Measurements from ENCODE around the gene PKHD1. TPM values are rescaled to one million over a fixed set of nuclear protein-coding genes. Genes with fewer than 3 reads are reported as not detected.
"Not testable (repeated sequence)": the region's sequence is repeated elsewhere in the genome, so short reads cannot be mapped to it uniquely, and the experiment has no call there.

Gene PKHD1
- total RNA-seq, 1 donor from 2014 or later = not detected

DNA sequence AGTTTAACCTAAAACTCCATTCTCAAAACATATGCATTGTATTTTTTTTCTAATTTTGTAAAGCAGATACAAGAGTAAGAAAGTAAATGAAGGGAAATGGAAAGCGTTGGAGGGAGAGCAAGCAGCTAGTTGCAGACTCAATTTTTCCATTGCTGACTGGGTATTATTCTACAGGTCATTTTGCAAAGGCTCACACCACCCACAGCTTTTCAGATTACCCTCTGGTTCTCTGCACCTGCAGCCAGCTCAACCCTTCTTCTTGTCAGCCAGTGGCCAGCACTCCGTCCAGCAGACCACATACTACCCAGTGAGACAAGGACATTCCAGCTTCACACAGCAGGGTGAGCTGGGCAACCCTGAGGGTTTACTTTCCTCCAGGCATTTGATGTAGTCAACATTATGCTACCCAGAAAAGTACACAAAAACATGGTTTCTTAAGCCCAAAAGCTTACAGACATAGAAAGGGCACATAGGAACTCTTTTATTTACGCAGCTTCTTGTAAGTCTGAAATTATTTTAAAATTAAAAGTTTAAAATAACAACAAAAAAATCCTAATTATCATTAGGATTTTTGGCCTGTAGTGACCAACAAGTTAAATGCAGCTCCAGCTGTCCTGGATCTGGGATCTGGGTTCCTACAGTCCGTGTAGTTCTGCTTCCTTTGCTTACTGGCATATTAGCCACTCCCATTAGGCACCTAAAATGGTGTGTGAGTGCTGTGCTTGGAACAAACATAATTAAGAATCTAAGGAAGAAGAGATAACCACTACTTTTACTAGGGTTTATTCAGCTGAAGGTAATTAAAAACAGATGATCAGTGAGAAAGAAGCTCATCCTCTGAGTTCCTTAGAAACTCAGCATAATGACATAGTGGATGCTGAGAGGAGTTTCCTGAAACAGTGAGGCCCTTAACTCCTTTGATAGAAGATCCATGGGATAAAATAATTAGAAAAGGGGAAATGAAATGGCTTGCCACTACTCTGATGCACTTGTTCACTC, 185.3 kb downstream of the PKHD1 start:
- no peak for DNase-seq
- ATAC-seq = no peak
- intact Hi-C loops (cut with micrococcal nuclease) = no loop called here

DNA sequence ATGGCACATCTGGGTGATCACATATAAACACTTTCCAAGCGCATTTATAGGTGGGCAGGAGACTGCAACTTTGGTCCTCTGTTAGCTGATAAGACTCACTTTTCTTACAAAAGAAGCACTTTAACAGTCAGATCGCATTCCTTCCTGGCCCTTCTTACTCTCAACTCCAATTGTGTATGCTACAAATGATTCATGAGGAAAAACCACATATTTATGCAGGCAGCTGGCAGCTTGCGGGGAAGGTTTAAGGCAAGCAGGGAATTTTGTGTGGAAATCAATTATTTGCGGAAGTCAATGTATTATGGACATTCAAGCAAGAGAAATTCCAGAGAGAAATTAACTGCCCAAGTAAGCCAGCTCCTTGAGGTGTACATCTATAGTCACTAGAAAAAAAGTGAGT, 194.0 kb downstream of the PKHD1 start:
- no peak for ATAC-seq
- DNase-seq = no peak
- intact Hi-C loops (cut with micrococcal nuclease) = no loop called here

DNA sequence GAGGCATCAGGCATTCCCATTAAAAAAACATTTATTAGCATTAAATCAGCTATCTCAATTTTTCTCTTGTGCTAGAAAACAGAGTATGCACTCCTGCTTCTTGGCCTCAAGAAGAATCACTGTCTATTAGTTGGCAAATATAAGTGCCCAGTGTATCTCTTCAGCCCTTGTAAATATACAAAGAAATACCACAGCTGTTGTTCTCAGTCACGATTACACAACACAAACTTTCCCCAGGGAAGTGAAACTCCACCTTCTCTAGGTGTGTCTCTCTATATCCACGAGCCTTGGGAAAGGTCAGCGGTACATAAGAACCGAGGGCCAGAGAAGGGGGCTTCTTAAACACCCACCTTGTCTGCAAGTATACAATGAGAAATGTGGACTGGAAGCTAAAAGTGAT, 194.7 kb downstream of the PKHD1 start:
- intact Hi-C loops (cut with micrococcal nuclease) = no loop called here
- ATAC-seq = no peak
- no peak for DNase-seq

GRCh38 chr6:51892339-51892738, 195.1 kb downstream of the PKHD1 start:
- ATAC-seq = no peak
- intact Hi-C loops (cut with micrococcal nuclease) = no loop called here
- DNase-seq = no peak

DNA sequence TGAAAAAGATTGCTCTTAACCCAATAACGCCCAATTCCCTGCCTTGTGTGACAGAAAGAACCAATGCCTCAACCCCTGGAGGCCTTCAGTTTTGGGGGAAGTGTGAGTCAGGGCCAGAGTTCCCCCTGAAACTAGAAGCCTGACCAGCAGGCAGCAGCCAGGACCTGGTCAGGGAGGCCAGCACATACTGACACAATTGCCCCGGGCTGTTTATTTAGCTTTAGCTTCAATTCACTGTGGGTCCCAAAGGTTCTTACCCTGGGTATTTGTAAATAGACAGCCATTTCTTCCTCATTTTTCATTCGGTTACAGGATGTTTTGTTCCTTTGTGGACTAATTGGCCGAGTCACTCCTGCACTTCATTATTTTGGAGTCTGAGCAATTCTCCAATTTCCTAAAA, 195.6 kb downstream of the PKHD1 start:
- intact Hi-C loops (cut with micrococcal nuclease) = no loop called here
- ATAC-seq = no peak
- DNase-seq = no peak

DNA sequence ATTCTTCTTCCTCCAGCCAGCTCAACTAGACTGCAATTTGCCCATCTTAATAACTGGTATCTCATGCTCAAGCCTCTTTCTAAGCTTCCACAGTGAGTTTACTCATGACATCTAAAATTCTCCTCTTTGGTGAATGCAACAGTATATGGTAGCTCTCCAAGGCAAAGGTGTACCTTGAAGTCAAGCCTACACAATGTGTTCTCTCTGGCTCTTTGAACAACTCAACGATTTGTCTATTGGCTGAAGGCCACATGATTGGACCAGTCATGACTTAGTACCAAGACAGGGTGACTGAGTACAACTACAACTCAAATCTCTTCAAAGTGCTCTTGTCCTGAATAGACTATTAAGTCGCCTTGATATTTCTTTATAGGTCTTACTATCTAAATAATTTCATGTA, 199.6 kb downstream of the PKHD1 start:
- intact Hi-C loops (cut with micrococcal nuclease) = no loop called here
- DNase-seq (no peak), ATAC-seq (no peak)

- ATAC-seq = no peak
- intact Hi-C loops (cut with micrococcal nuclease) = no loop called here
- DNase-seq = no peak
These were observed 201.5 kb downstream of the PKHD1 start for GRCh38 chr6:51885957-51886356.

- ATAC-seq (no peak), DNase-seq (no peak)
- intact Hi-C loops (cut with micrococcal nuclease) = no loop called here
These were observed 218.6 kb downstream of the PKHD1 start for GRCh38 chr6:51868591-51869355.

GRCh38 chr6:51866867-51867266, 220.5 kb downstream of the PKHD1 start:
- intact Hi-C loops (cut with micrococcal nuclease) = no loop called here
- DNase-seq = no peak
- ATAC-seq = no peak

DNA sequence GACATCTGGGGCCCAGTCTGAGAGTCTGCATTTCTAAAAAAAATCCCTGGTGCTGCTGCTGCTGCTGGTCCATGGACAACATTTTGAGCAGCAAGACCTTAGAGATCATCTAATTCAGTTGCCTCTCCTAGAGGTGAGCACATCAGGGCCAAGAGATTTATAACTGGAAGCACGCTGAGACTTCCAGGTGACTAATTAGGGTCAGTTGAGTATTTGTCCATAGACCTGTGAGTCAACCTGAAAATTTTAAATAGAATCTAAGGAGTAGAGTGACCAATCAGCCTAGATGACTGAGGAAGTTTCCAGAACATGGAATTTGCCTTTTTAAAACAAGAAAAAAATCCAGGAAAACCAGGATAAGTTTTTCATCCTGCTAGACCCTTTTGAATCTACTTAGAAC, 221.4 kb downstream of the PKHD1 start:
- DNase-seq (no peak), ATAC-seq (no peak)
- intact Hi-C loops (cut with micrococcal nuclease) = no loop called here

GRCh38 chr6:51865176-51865575, 222.2 kb downstream of the PKHD1 start:
- DNase-seq = no peak
- intact Hi-C loops (cut with micrococcal nuclease) = no loop called here

DNA sequence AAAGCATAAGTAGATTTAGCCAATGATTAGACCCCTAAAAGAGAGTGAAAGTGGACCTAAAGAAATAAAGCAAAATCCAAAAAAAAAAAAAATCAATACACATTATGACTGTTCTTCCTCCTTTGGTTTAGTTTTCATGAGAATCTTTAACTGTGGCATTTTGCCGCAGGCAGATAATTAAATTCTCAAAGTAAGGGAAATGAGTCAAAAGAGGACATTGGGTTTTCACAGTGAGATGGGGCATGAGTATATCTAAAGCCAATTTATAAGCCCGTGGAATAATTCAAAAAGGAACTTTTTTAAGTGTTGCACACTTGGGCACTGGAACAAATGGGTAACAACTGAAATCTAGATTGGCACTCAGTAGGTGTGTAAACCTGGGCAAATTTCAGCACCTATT, 230.3 kb downstream of the PKHD1 start:
- intact Hi-C loops (cut with micrococcal nuclease) = no loop called here
- no peak for ATAC-seq
- no peak for DNase-seq

More at GRCh38 chr6:51865176-51865575, 222.2 kb downstream of the PKHD1 start:
- no peak for ATAC-seq

DNA sequence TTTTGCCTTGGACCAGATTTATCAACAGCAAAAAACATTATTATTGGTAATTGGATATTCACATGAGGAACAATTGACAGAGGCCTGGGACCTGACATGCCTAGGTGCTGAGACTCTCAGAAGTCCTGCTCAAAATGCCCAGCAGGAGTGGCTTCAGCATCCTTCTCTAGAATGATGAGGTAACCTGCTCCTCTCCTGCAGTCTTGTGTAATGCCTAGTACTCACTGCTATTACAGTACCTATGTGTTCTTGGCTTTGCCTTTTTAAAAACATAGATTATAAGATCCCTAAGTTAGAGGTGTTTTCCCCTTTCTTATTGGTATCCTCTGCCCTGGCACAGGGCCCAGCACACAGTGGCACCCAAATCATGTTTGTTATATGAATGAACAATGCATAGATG, 230.9 kb downstream of the PKHD1 start:
- ATAC-seq (no peak), DNase-seq (no peak)
- intact Hi-C loops (cut with micrococcal nuclease) = no loop called here

- no peak for ATAC-seq
- no peak for DNase-seq
- intact Hi-C loops (cut with micrococcal nuclease) = no loop called here
These were observed 231.9 kb downstream of the PKHD1 start for GRCh38 chr6:51855310-51856082.

- DNase-seq (no peak), ATAC-seq (no peak)
- intact Hi-C loops (cut with micrococcal nuclease) = no loop called here
These were observed 232.5 kb downstream of the PKHD1 start for GRCh38 chr6:51854876-51855275.

GRCh38 chr6:51854347-51854746, 233.1 kb downstream of the PKHD1 start:
- ATAC-seq (no peak), DNase-seq (no peak)
- intact Hi-C loops (cut with micrococcal nuclease) = no loop called here

DNA sequence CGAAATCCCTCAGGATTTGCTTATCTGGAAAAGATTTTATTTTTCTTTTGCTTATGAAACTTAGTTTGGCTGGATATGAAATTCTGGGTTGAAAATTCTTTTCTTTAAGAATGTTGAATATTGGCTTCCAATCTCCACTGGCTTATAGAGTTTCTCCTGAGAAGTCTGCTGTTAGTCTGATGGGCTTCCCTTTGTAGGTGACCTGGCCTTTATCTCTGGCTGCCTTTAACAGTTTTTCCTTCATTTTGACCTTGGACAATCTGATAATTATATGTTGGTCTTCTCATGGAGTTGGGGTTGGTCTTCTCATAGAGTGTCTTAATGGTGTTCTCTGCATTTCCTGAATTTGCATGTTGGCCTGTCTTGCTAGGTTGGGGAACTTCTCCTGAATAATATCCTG, 234.3 kb downstream of the PKHD1 start:
- intact Hi-C loops (cut with micrococcal nuclease); DNase-seq; ATAC-seq: not testable (repeated sequence)

DNA sequence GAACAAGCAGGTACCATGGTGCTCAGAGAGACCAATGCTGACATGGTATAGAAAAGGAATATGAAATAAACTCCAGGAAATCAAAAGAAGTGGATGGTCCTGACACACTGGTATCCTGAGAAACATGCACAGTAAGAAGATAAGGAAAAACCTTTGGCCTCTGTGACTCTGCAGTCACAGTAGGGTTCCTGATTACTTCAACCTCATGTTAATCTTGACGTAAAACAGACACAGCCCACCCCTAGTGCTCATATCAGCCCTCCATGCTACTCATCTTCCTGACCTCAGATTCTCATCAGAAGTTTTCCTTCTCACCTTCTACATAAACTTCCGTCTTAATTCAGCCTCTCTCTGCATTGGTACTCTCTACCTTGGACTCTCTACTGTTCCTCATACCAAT, 240.9 kb downstream of the PKHD1 start:
- DNase-seq (no peak), ATAC-seq (no peak)
- intact Hi-C loops (cut with micrococcal nuclease) = no loop called here

DNA sequence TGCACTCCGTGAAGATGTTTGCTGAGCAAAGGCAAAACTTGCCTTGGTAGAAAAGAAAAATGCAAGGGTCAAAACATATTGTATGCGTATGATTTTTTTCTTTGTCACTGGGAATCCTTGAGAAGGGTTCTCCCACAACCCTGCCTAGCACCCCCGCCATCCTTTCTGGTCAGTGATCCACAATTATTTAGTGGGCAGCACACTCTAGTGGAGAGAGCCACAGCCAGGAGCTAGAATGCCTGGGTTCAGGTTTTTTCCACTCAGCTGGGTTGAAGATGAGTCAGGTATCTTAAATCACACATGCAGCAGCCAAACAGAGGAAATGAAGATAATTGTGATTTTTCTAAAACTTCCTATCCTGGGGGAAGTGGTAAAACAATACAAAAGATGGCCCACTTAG, 243.1 kb downstream of the PKHD1 start:
- no peak for DNase-seq
- intact Hi-C loops (cut with micrococcal nuclease) = no loop called here
- no peak for ATAC-seq
